GM12864 (cell line): ENCODE results near the gene ZNF526.

Source experiments
- DNase-seq: peaks from one replicate; pipeline ENCODE4 v3.0.0-alpha.2; 2011; ENCODE audit warnings: low read depth
- H3K4me3 ChIP-seq: 2 replicates; pipeline ENCODE4 v1.5.1; 2011; ENCODE audit warnings: mild to moderate bottlenecking, low read depth, low read length, control low read depth
- CTCF ChIP-seq: IDR thresholded peaks from 2 replicates; pipeline ENCODE4 v1.5.1; 2011; ENCODE audit warnings: low read depth, mild to moderate bottlenecking, moderate library complexity, low read length, control low read depth, inconsistent platforms; ENCODE audit errors: missing control alignments

ZNF526 gene

GRCh38 chr19:42185277-42185676 is 34.8 kb upstream of the ZNF526 start:
- no peak overlapping the region for H3K4me3 ChIP-seq
- no peak for DNase-seq
- no peak for TF ChIP-seq CTCF

- TF ChIP-seq CTCF: no peak
- no peak overlapping the region for H3K4me3 ChIP-seq
- no peak for DNase-seq
These were observed 31.4 kb upstream of the ZNF526 start for GRCh38 chr19:42188665-42189064.

- DNase-seq: no peak
- no peak for TF ChIP-seq CTCF
- no peak overlapping the region for H3K4me3 ChIP-seq
These were observed 31.0 kb upstream of the ZNF526 start for GRCh38 chr19:42189133-42189532.

- no peak for DNase-seq
- TF ChIP-seq CTCF: no peak
- H3K4me3 ChIP-seq: no peak overlapping the region
These were observed 28.8 kb upstream of the ZNF526 start for GRCh38 chr19:42191330-42191729.

- no peak for TF ChIP-seq CTCF
- DNase-seq: no peak
- H3K4me3 ChIP-seq: no peak overlapping the region
These were observed 28.3 kb upstream of the ZNF526 start for GRCh38 chr19:42191855-42192254.

GRCh38 chr19:42193294-42193693 is 26.8 kb upstream of the ZNF526 start:
- no peak for DNase-seq
- TF ChIP-seq CTCF: no peak
- H3K4me3 ChIP-seq: no peak overlapping the region

GRCh38 chr19:42193706-42194105 is 26.4 kb upstream of the ZNF526 start:
- DNase-seq: no peak
- TF ChIP-seq CTCF: no peak
- H3K4me3 ChIP-seq: no peak overlapping the region
